Measurements from ENCODE around the gene TRMT1. TPM values are rescaled to one million over a fixed set of nuclear protein-coding genes. Genes with fewer than 3 reads are reported as not detected.
"Not testable (repeated sequence)": the region's sequence is repeated elsewhere in the genome, so short reads cannot be mapped to it uniquely, and the experiment has no call there.

TRMT1 gene
- total RNA-seq, 3 donors from 2014 or later: 240 to 248 (median 246) TPM

DNA sequence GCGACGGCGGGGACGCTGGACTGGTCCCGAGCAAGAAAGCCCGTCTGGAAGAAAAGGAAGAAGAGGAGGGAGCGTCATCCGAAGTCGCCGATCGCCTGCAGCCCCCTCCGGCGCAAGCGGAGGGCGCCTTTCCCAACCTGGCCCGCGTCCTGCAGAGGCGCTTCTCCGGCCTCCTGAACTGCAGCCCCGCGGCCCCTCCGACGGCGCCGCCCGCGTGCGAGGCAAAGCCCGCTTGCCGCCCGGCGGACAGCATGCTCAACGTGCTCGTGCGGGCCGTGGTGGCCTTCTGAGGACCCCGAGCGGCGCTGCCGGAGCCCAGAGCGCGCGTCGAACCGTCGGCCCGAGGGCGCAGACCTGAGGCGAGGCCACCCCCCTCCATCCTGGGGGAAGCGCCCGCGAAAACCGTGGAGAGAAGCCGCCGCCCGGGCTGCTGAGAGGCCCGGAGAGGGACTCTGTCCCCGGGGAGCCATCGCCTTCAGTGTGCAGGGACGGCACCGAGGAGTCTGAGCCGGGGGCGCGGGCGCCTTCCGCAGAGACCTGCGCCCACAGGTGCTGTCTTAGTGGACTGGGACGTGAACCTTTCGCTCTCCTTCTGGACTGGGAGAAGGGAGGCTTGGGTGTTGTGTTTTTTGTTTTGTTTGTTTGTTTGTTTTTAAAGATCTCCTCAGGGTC, 37.2 kb upstream of the TRMT1 start:
- no peaks in the 10 kb centered on the region for H3K9me3 Mint-ChIP-seq
- DNase-seq (peak; percentile 13), ATAC-seq (no peak)
- H3K36me3 Mint-ChIP-seq (ENCODE audit: insufficient read depth): peaks cover 18% of the 10 kb centered on the region
- H3K4me3 Mint-ChIP-seq: peak overlapping the region; percentile 99
- H3K4me1 Mint-ChIP-seq (ENCODE audit: low read depth): peaks cover 43% of the 10 kb centered on the region
- H3K27me3 Mint-ChIP-seq (ENCODE audit: low read depth): no peaks in the 10 kb centered on the region

- Mint-ChIP-seq H3K27me3 (ENCODE audit: low read depth) (no peaks in the 10 kb centered on the region), H3K36me3 (ENCODE audit: insufficient read depth) (peaks cover 18% of the 10 kb centered on the region), H3K9me3 (no peaks in the 10 kb centered on the region), H3K4me1 (ENCODE audit: low read depth) (peaks cover 41% of the 10 kb centered on the region), H3K4me3 (peak overlapping the region; percentile 99)
- ATAC-seq (peak; percentile 34 to 35), DNase-seq (peak; percentile 98)
Observed at GRCh38 chr19:13152974-13153568, 36.5 kb upstream of the TRMT1 start.

GRCh38 chr19:13152356-13152973, 35.9 kb upstream of the TRMT1 start:
- ATAC-seq (peak; percentile 11 to 13), DNase-seq (no peak)
- Mint-ChIP-seq H3K9me3 (no peaks in the 10 kb centered on the region), H3K27me3 (ENCODE audit: low read depth) (no peaks in the 10 kb centered on the region), H3K4me1 (ENCODE audit: low read depth) (peaks cover 37% of the 10 kb centered on the region), H3K36me3 (ENCODE audit: insufficient read depth) (peaks cover 18% of the 10 kb centered on the region), H3K4me3 (peak overlapping the region; percentile 99)

- Mint-ChIP-seq H3K4me3 (peak overlapping the region; percentile 99), H3K4me1 (ENCODE audit: low read depth) (peaks cover 36% of the 10 kb centered on the region), H3K9me3 (no peaks in the 10 kb centered on the region), H3K27me3 (ENCODE audit: low read depth) (no peaks in the 10 kb centered on the region), H3K36me3 (ENCODE audit: insufficient read depth) (peaks cover 18% of the 10 kb centered on the region)
- DNase-seq (peak; percentile 95), ATAC-seq (peak; percentile 57 to 59)
Observed at GRCh38 chr19:13151605-13152355, 35.2 kb upstream of the TRMT1 start.

DNA sequence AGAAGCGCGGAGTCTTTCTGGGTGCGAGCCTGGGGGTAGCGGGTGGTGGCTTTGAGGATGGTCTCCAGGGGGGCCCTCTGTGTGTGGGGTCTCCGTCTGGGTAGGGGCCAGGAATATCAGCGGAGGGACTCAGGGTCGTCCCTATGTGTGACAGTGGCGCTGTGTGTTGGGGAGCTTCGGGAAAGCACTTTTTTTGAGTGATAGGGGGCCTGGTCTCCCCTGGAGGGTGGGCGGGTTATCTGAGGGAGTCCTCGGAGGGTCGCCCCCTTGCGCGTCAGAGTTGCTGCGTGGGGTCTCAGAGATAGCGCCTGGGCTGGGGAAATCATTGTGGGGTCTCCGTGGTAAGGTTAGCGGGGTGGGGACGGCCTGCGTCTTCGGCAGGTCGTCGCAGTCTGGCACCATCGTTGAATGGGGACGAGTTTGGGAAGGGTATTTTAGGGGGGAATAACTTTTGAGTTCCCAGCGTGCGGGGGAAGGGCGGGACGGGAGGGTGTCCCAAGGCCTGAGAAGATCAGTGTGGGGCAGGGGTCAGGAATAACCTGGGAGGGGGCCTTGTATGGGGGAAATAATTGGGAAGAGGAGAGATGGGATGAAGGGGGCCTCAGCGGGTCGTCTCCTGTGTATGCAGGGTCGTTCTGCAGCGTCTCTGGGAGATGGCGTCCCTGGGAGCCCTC, 34.5 kb upstream of the TRMT1 start:
- Mint-ChIP-seq H3K4me1 (ENCODE audit: low read depth) (peaks cover 31% of the 10 kb centered on the region), H3K4me3 (peak overlapping the region; percentile 99), H3K9me3 (no peaks in the 10 kb centered on the region), H3K36me3 (ENCODE audit: insufficient read depth) (peaks cover 18% of the 10 kb centered on the region), H3K27me3 (ENCODE audit: low read depth) (no peaks in the 10 kb centered on the region)
- DNase-seq (peak; percentile 18), ATAC-seq (peak; percentile 2 to 5)

- Mint-ChIP-seq H3K4me1 (ENCODE audit: low read depth) (peaks cover 29% of the 10 kb centered on the region), H3K27me3 (ENCODE audit: low read depth) (no peaks in the 10 kb centered on the region), H3K36me3 (ENCODE audit: insufficient read depth) (peaks cover 18% of the 10 kb centered on the region), H3K9me3 (no peaks in the 10 kb centered on the region), H3K4me3 (peak within 1 kb of the TSS; percentile 99)
- DNase-seq (peak; percentile 90), ATAC-seq (peak; percentile 56 to 59)
Observed at GRCh38 chr19:13150187-13150930, 33.8 kb upstream of the TRMT1 start, which contains the start of the genes IER2 and STX10. Gene IER2 (plus strand): TSS chr19:13150411. CDS start chr19:13153187, 2,776 bp downstream. Gene STX10 (minus strand): TSS chr19:13150375. CDS start chr19:13150173, 202 bp downstream.

DNA sequence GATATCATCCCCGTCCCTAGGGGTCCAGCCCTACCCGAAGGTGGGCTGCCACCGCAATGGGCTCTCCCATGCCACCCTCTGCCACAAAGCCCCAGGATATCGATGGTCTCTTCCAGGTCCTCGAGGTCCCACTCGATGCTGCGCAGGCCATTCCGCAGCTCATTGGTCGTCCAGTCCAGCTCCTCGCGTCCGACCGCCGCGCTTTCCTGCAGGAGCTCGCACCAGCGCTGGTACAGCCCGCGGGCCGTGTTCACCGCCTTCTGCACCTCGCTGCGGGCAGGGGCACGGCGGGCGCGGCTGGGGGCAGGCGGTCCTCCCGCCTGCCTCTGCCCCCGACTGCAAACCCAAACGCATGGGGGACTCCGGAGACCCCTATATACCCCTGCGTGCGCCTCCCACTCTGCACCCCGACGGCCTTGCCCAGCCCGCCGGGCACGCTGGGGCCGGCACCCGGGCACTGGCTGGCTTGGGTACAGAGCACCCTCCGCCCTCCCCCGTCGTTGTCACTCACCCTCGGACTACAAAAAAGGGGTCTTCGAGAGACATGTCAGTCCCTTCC, 33.2 kb upstream of the TRMT1 start:
- no peaks in the 10 kb centered on the region for H3K9me3 Mint-ChIP-seq
- no peak for DNase-seq
- peak; percentile 2 for ATAC-seq
- H3K4me3 Mint-ChIP-seq: peak overlapping the region; percentile 99
- peaks cover 15% of the 10 kb centered on the region for H3K36me3 Mint-ChIP-seq (ENCODE audit: insufficient read depth)
- H3K4me1 Mint-ChIP-seq (ENCODE audit: low read depth): peaks cover 26% of the 10 kb centered on the region
- H3K27me3 Mint-ChIP-seq (ENCODE audit: low read depth): no peaks in the 10 kb centered on the region

GRCh38 chr19:13149173-13149627, 32.7 kb upstream of the TRMT1 start:
- Mint-ChIP-seq H3K36me3 (ENCODE audit: insufficient read depth) (peaks cover 12% of the 10 kb centered on the region), H3K4me3 (peak overlapping the region; percentile 99), H3K4me1 (ENCODE audit: low read depth) (peaks cover 26% of the 10 kb centered on the region)
- not testable (repeated sequence) for ATAC-seq; H3K9me3 Mint-ChIP-seq; H3K27me3 Mint-ChIP-seq (ENCODE audit: low read depth); DNase-seq

GRCh38 chr19:13146763-13147563, 30.4 kb upstream of the TRMT1 start:
- DNase-seq (no peak), ATAC-seq (no peak)
- no peaks in the 10 kb centered on the region for H3K9me3 Mint-ChIP-seq
- no peaks in the 10 kb centered on the region for H3K27me3 Mint-ChIP-seq (ENCODE audit: low read depth)
- no peak overlapping the region for H3K4me3 Mint-ChIP-seq
- H3K36me3 Mint-ChIP-seq (ENCODE audit: insufficient read depth): peaks cover 7% of the 10 kb centered on the region
- peaks cover 26% of the 10 kb centered on the region for H3K4me1 Mint-ChIP-seq (ENCODE audit: low read depth)

DNA sequence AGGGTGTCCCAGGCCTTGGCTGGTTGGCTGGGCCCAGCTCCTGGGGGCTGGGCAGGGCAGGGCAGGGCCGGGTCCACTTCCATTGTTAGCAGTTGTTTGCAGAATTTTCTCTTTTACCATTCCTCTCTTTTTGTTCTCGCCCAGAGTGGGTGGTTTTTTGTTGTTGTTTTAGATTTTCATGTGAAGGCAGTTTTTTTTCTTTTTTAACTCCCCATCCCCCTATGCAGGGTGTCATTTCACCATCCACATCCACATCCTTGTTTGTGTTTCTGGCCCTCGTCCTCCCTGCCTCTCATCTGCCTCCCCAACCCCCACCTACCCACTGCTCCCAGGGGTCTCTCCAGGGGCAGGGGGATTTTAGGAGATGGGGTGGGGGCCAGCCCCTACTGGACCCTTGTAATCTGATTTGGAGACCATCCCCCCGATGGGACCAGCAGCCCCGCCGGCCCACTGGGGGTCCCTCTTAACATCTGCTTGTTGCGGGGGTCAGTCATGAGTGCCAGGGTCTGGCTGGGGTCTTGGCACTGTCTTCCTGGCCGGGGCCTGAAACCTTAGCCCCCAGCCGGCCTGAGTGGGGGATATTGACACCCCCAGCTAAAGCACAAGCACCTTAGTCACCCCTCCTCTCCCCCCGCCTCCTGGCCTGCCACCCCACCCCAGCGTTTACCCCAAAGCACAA, 23.2 kb upstream of the TRMT1 start:
- peaks cover 26% of the 10 kb centered on the region for H3K36me3 Mint-ChIP-seq (ENCODE audit: insufficient read depth)
- no peaks in the 10 kb centered on the region for H3K27me3 Mint-ChIP-seq (ENCODE audit: low read depth)
- H3K4me1 Mint-ChIP-seq (ENCODE audit: low read depth): no peaks in the 10 kb centered on the region
- DNase-seq: no peak
- no peaks in the 10 kb centered on the region for H3K9me3 Mint-ChIP-seq
- no peak overlapping the region for H3K4me3 Mint-ChIP-seq
- ATAC-seq: no peak

DNA sequence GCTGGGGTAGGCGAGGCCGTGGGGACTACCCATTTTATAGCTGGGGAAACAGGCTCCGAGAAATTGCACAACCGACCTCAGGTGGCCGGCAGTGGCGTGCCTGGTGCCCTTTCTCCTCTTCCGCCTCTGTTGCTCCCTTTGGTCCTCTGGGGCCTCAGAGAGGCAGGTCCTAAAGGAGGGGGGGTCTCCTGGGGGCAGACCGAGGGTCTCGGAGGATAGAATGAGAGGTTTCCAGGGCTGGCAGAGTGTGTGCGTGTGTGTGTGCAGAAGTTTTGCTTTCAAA, 22.3 kb upstream of the TRMT1 start:
- Mint-ChIP-seq H3K27me3 (ENCODE audit: low read depth) (no peaks in the 10 kb centered on the region), H3K9me3 (no peaks in the 10 kb centered on the region), H3K4me1 (ENCODE audit: low read depth) (peaks cover 6% of the 10 kb centered on the region), H3K4me3 (no peak overlapping the region), H3K36me3 (ENCODE audit: insufficient read depth) (peaks cover 22% of the 10 kb centered on the region)
- DNase-seq (no peak), ATAC-seq (no peak)

DNA sequence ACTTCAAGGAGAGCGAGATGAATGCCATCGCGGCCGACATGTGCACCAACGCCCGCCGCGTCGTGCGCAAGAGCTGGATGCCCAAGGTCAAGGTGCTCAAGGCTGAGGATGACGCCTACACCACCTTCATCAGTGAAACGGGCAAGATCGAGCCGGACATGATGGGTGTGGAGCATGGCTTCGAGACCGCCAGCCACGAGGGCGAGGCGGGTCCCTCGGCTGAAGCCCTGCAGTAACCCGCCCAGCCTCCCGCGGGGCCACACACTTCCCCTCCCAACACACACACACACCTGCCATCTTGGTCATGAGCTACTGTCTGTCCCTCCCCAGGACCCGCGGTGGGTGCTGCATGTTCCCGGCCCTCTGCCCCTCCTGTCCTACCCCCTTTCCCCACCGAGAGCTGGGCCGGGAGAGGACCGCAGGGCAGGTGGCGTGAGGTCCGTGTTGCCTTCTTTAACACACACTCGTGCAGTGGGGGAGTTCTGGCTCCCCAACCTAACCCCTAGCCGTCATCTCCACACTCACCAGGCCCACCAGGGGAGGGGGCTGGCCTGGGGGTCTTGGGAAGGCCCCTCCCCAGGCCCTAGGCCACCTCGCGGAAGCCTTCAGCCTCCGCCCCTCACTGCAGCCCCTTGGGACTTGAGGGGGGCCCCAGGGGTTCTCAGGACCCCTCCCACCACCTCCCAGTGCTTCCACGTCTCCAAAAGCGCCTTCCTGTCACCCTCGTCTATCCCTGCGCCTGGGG, 21.8 kb upstream of the TRMT1 start:
- H3K27me3 Mint-ChIP-seq (ENCODE audit: low read depth): no peaks in the 10 kb centered on the region
- peaks cover 20% of the 10 kb centered on the region for H3K36me3 Mint-ChIP-seq (ENCODE audit: insufficient read depth)
- no peak overlapping the region for H3K4me3 Mint-ChIP-seq
- H3K4me1 Mint-ChIP-seq (ENCODE audit: low read depth): peaks cover 11% of the 10 kb centered on the region
- DNase-seq (no peak), ATAC-seq (no peak)
- no peaks in the 10 kb centered on the region for H3K9me3 Mint-ChIP-seq
